GM10847 (cell line): ENCODE data around the gene ROR2.

ENCODE experiments used
- POLR2A ChIP-seq: IDR thresholded peaks from 2 replicates; pipeline ENCODE4 v1.6.1; 2011; ENCODE audit not compliant: insufficient read length; ENCODE audit errors: extremely low read depth

ROR2 gene

GRCh38 chr9:91914937-91915336 is 35.1 kb downstream of the ROR2 start:
- TF ChIP-seq POLR2A: no peak

- no peak for TF ChIP-seq POLR2A
Measured at GRCh38 chr9:91914404-91914803, 35.6 kb downstream of the ROR2 start.

- no peak for TF ChIP-seq POLR2A
Measured at GRCh38 chr9:91913986-91914385, 36.0 kb downstream of the ROR2 start.

GRCh38 chr9:91913096-91913495 is 36.9 kb downstream of the ROR2 start:
- TF ChIP-seq POLR2A: no peak

GRCh38 chr9:91911657-91912056 is 38.4 kb downstream of the ROR2 start:
- TF ChIP-seq POLR2A: no peak

GRCh38 chr9:91908746-91909145 is 41.3 kb downstream of the ROR2 start:
- TF ChIP-seq POLR2A: no peak

- TF ChIP-seq POLR2A: no peak
Measured at GRCh38 chr9:91908293-91908623, 41.8 kb downstream of the ROR2 start.

- TF ChIP-seq POLR2A: no peak
Measured at GRCh38 chr9:91907484-91908292, 42.3 kb downstream of the ROR2 start.

GRCh38 chr9:91905991-91906469 is 44.0 kb downstream of the ROR2 start:
- TF ChIP-seq POLR2A: no peak

GRCh38 chr9:91905237-91905650 is 44.8 kb downstream of the ROR2 start:
- no peak for TF ChIP-seq POLR2A

- TF ChIP-seq POLR2A: no peak
Measured at GRCh38 chr9:91904588-91905236, 45.3 kb downstream of the ROR2 start.

GRCh38 chr9:91903126-91903911 is 46.7 kb downstream of the ROR2 start:
- TF ChIP-seq POLR2A: no peak

GRCh38 chr9:91902475-91903125 is 47.4 kb downstream of the ROR2 start:
- TF ChIP-seq POLR2A: no peak

GRCh38 chr9:91900797-91901177 is 49.2 kb downstream of the ROR2 start:
- TF ChIP-seq POLR2A: no peak

GRCh38 chr9:91900055-91900796 is 49.8 kb downstream of the ROR2 start:
- no peak for TF ChIP-seq POLR2A
